Activated T-cell treated with anti-CD3 and anti-CD28 coated beads, Interleukin-2, amount 50 U/mL, for 72 hours (primary cell): ENCODE data around the gene LITAF. TPM values are rescaled to one million over a fixed set of nuclear protein-coding genes. Genes with fewer than 3 reads are reported as not detected.
"Not testable (repeated sequence)": the region's sequence is repeated elsewhere in the genome, so short reads cannot be mapped to it uniquely, and the experiment has no call there.

Experiments
- ATAC-seq, 2 donors: fragments of 150-1000 bp; cut with Tn5 transposase; replicated peaks in 1 of 2; 2 replicates each; pipeline ENCODE4 v1.10.0; 2021; ENCODE audit warnings: moderate library complexity in 2 of 2, mild to moderate bottlenecking in 1 of 2
- DNase-seq, 2 donors: peaks; one replicate each; pipeline ENCODE4 v3.0.0; 2021 to 2022; ENCODE audit warnings: mixed read lengths in 1 of 2
- H3K27ac Mint-ChIP-seq: one replicate; pipeline ENCODE4 v1.8.0; 2022; ENCODE audit warnings: mild to moderate bottlenecking, moderate library complexity, mixed read lengths
- H3K27me3 Mint-ChIP-seq: one replicate; pipeline ENCODE4 v1.8.0; 2022; ENCODE audit warnings: low read depth, mixed read lengths
- H3K36me3 Mint-ChIP-seq, 2 donors: one replicate each; pipeline ENCODE4 v1.8.0; 2022; ENCODE audit warnings: mixed read lengths in 2 of 2, mild to moderate bottlenecking in 1 of 2; ENCODE audit not compliant: insufficient read depth in 2 of 2
- H3K4me1 Mint-ChIP-seq: one replicate; pipeline ENCODE4 v1.8.0; 2022; ENCODE audit warnings: low read depth, mixed read lengths
- H3K4me3 Mint-ChIP-seq, 2 donors: one replicate each; pipeline ENCODE4 v1.8.0; 2022; ENCODE audit warnings: mild to moderate bottlenecking in 2 of 2, mixed read lengths in 2 of 2, moderate library complexity in 2 of 2
- H3K9me3 Mint-ChIP-seq, 2 donors: one replicate each; pipeline ENCODE4 v1.8.0; 2022; ENCODE audit warnings: mixed read lengths in 2 of 2
- total RNA-seq, 2 donors: library from RNA; stranded (reverse); gene quantifications; one replicate each; pipeline ENCODE4 v1.2.3, GENCODE V29; 2022

LITAF gene
- total RNA-seq, 2 donors from 2014 or later = 110 to 137 TPM

DNA sequence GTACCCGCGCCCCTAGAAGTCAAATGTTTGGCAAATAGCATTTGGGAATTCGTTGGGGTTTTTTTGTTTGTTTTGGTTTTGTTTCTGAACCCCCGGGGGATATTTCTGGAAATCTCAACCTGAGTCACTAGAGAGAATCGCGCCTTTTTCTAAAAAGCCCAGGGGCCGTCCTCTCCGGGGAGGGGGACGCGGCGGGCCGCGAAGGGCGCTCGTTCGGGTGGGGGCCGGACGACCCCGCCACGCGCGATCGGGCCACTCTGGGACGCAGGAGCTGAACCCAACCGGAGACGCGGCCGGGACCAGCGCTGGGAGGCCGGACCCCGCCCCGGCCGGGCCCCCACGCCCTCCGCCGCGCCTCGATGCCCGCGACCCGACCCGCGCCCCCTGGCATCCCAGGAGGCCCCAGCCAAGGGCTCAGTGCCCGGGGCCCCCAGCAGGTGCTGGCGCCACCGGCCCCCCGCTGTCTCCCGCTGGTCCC, 302 bp downstream of the LITAF start:
- Mint-ChIP-seq H3K4me1 (peaks cover 40% of the 10 kb centered on the region), H3K4me3 (peak overlapping the region; percentile 89 to 93)

DNA sequence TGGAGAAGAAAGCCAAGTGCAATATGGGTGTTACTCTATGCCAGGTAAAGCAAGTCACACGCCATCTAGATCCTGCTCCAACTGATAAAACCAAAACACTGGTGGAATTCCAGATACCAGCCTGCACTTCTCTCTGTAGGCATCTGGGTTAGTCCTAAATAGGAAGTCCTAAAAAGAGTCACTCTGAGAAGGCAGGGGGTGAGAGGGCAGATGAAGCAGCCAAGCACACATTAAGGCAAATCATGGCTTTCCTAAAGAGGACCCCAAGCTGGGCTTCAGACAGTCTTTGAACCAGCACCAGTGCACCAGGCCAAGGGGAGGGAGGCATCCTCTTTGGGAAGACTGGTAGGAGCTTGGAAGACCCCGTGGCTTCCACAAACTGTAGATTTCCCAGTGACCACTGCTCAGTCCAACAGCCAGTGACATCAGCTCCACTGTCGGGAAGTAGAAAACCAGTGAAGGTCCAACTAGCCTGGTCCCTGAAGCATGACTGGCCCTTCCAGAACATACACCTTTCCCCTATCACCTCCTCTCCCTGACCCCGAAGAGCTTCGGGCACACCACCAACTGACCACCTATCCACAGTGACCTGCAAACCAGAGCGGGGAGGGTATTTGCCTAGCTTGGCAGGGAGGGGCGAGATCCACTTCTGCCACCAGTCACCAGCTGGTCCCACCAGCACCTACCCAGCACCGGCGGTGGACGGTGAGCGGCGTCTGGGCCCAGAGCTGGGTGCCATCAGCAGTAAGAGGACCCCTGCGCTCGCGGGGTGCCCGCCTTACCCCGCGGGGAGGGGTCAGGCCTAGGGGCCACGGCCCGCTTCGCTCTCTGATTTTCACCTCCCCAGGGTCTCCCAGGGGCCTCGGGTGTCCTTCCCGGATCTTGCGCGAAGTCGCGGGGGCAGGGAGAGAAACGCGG, 1.0 kb downstream of the LITAF start:
- Mint-ChIP-seq H3K4me1 (peaks cover 47% of the 10 kb centered on the region), H3K27me3 (no peaks in the 10 kb centered on the region), H3K36me3 (peaks cover 9 to 17% of the 10 kb centered on the region in 2 donors), H3K4me3 (peak overlapping the region; percentile 89 to 93), H3K9me3 (no peaks in the 10 kb centered on the region), H3K27ac (peak overlapping the region; percentile 65)
- peak; percentile 29 to 48 for DNase-seq
- ATAC-seq = peak; percentile 10 to 15

More for the DNA sequence above, 302 bp downstream of the LITAF start:
- Mint-ChIP-seq H3K9me3 (no peaks in the 10 kb centered on the region), H3K27ac (peak overlapping the region; percentile 65), H3K36me3 (peaks cover 7 to 10% of the 10 kb centered on the region in 2 donors), H3K27me3 (no peaks in the 10 kb centered on the region)
- DNase-seq = peak in 1 of 2 donors; percentile 14
- peak in 1 of 2 donors; percentile 27 for ATAC-seq

DNA sequence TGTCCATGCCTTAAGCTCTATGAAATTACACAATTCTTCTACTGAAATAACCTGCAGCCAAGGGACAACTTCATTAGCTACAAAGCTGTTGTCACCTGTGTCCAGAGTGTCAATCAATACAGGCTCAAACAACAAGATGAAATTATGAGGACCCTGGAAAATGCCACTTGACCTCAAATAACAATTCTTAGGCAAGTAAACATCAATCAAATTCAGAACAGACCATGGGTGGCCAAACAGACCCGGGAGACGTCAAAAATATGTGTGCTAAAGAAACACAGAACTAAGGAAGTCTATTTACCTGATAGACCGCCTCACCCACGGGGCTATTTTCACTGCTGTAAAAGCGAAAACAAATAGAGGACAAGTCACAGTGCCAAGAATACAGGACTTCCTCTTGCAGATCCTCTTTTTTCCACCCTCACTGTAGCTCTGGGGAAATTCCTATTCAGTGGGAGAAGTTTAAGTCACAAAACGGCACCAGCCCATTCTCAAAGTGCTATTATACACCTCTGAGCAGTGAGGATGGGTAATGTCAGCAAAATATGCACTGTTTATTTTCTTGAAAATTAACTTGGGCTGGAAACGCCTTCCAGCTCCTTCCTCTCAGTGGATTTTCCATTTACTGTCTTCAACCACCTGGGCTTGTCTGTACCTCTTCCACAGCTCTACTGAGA, 2.7 kb downstream of the LITAF start:
- H3K4me3 Mint-ChIP-seq = peak overlapping the region; percentile 89 to 93
- peaks cover 9 to 23% of the 10 kb centered on the region in 2 donors for H3K36me3 Mint-ChIP-seq
- ATAC-seq = no peak
- peaks cover 62% of the 10 kb centered on the region for H3K4me1 Mint-ChIP-seq
- peak overlapping the region; percentile 65 for H3K27ac Mint-ChIP-seq
- DNase-seq = peak in 1 of 2 donors; percentile 16
- no peaks in the 10 kb centered on the region for H3K9me3 Mint-ChIP-seq
- no peaks in the 10 kb centered on the region for H3K27me3 Mint-ChIP-seq

DNA sequence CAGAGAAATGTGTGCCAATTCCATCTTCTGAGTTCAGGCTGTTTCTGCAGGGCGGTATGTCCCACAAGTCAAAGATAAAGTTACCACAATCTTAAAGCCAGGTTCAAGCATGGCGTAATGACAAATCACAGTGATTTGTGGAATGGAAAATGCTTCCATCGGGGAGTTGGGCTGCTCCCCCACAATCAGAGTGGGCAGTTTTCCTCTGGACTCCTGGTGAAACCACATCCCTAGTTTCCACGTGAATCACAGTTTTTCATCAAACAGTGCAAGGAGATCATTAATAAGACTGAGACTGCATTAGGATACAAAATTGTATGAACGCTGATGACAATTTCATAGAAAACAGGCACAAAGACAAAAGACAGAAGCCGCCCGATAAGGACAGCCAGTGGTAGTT, 3.6 kb downstream of the LITAF start:
- DNase-seq (no peak), ATAC-seq (no peak)
- Mint-ChIP-seq H3K4me3 (peak overlapping the region; percentile 83 to 89), H3K9me3 (no peaks in the 10 kb centered on the region), H3K27ac (peak overlapping the region; percentile 97), H3K36me3 (peaks cover 12 to 25% of the 10 kb centered on the region in 2 donors), H3K4me1 (peaks cover 71% of the 10 kb centered on the region), H3K27me3 (no peaks in the 10 kb centered on the region)

DNA sequence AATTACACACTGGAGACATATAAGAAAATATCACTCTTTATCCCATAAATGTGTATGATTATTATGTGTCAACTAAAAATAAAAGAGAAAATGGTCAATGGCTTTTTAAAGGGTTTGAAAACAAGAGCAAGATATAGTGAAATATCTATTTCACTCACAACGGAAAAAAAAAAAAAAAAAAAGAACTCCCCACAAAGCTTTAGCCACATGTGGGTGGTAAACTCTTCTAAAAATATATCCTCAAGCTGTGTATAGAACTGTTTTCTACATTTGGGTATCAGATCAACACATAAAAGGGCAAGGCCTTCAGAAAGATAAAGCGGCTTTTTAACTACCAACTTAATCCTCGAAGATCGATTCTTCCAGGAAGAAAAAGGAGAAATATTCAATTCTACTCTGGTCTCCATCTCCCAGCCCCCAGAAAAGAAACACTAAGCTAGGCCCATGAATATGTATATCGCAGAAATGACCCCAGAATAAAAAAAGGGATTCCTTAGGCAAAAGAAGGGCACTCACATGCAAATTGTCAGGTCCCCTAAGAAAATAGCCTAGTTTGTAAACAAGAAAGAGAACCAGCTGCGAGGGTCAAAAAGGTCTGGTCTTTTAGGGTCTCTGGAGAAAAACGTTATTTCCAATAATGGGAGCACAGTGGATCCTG, 4.4 kb downstream of the LITAF start:
- Mint-ChIP-seq H3K4me1 (peaks cover 80% of the 10 kb centered on the region), H3K27ac (peak overlapping the region; percentile 97), H3K27me3 (no peaks in the 10 kb centered on the region), H3K9me3 (no peaks in the 10 kb centered on the region), H3K36me3 (peaks cover 11 to 27% of the 10 kb centered on the region in 2 donors), H3K4me3 (peak overlapping the region; percentile 83 to 89)
- ATAC-seq (peak; percentile 6 to 36), DNase-seq (no peak)

DNA sequence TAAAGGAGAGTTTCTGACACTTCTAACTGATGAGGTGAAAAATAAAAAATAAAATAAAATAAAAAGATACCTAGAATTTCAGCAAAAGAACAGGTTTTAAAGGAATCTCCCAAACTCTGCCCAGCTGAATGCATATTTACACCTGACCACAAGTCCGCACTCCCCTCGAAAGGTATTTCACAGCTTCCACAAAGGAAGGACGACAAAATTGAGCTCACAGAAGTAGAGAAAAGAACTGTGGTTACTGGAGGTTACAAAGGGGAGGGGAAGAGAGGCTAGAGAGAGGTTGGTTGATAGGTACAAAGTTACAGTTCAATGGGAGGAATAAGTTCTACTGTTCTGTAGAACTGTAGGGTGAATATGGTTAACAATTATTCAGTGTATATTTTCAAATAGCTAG, 5.0 kb downstream of the LITAF start:
- Mint-ChIP-seq H3K4me1 (peaks cover 86% of the 10 kb centered on the region), H3K27me3 (no peaks in the 10 kb centered on the region), H3K27ac (peak overlapping the region; percentile 97), H3K4me3 (peak overlapping the region; percentile 83 to 89), H3K9me3 (no peaks in the 10 kb centered on the region), H3K36me3 (peaks cover 12 to 29% of the 10 kb centered on the region in 2 donors)
- ATAC-seq (peak in 1 of 2 donors; percentile 6), DNase-seq (no peak)

DNA sequence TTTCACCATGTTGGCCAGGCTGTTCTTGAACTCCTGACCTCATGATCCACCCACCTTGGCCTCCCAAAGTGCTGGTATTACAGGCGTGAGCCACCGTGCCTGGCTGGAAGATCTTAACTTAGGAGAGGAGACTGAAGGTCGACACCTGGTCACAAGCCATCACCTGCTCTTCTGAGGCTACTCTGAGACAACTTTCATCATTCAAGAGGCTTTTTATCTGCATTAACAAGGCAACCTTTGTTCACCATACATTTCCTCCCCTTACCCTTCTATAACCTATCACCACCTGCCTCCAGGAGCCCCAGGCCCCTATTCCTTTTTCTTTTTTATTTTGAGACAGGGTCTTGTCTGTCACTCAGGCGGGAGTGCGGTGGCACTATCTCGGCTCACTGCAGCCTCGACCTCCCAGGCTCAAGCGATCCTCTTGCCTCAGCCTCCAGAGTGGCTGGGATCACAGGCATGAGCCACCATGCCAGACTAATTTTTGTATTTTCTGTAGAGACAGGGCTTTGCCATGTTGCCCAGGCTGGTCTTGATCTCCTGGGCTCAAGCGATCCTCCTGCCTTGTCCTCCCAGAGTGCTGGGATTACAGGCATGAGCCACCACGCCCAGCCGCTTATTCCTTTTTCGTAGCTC, 6.2 kb downstream of the LITAF start:
- Mint-ChIP-seq H3K27me3 (no peaks in the 10 kb centered on the region), H3K36me3 (peaks cover 9 to 26% of the 10 kb centered on the region in 2 donors), H3K4me3 (peak overlapping the region; percentile 72 to 89), H3K4me1 (peaks cover 92% of the 10 kb centered on the region), H3K27ac (peak overlapping the region; percentile 83), H3K9me3 (no peaks in the 10 kb centered on the region)
- ATAC-seq = no peak
- no peak for DNase-seq

DNA sequence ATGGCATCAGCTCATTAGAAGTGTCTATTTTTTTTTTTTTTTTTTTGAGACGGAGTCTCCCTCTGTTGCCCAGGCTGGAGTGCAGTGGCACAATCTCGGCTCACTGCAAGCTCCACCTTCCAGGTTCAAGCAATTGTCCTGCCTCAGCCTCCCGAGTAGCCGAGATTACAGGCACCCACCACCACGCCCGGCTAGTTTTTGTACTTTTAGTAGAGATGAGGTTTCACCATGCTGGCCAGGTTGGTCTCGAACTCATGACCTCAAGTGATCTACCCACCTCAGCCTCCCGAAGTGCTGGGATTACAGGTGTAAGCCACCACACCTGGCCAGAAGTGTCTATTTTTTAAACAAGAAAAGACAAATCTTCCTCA, 9.4 kb downstream of the LITAF start:
- H3K27ac Mint-ChIP-seq, H3K9me3 Mint-ChIP-seq, H3K4me3 Mint-ChIP-seq, DNase-seq, ATAC-seq, H3K27me3 Mint-ChIP-seq: not testable (repeated sequence)
- peaks cover 87% of the 10 kb centered on the region for H3K4me1 Mint-ChIP-seq
- peaks cover 9 to 31% of the 10 kb centered on the region in 2 donors for H3K36me3 Mint-ChIP-seq

DNA sequence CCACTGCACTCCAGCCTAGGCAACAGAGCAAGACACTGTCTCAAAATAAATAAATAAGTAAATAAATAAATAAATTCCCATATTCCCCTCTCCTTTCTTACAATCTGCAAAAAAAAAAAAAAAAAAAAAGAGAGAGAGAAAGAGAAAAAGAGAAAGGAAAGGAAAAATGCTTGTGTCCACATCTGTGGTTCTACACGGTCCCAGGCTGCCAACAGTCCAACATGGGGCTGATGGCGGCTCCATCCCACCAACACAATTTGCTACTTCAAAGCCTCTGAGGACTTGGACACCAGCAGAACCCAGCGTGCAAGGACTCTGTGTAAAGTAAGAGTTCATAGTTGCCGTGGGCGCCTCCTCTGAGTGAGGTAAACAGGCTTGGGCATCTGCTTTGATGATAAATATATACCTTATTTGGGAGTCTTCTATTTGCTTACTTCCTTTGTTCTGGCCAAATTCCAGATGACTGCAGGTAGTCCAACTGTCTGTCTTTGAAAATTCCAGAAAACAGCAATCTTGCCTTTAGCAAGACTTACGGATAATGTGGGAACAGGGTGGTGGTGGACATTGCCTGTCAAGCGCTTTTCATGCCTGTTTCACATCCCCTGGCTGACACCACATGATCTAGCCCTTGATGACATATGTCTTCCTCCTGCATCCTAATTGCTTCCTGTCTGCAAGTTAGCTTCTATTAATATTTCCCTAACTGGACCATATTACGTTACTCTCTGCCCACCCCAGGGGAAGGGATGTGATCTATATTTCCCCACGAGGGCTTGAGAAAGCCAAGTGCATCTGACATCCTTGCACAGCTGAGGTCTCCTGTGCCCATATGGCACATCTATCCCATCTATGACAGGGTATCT, 10.1 kb downstream of the LITAF start:
- H3K36me3 Mint-ChIP-seq = peaks cover 12 to 33% of the 10 kb centered on the region in 2 donors
- peaks cover 87% of the 10 kb centered on the region for H3K4me1 Mint-ChIP-seq

DNA sequence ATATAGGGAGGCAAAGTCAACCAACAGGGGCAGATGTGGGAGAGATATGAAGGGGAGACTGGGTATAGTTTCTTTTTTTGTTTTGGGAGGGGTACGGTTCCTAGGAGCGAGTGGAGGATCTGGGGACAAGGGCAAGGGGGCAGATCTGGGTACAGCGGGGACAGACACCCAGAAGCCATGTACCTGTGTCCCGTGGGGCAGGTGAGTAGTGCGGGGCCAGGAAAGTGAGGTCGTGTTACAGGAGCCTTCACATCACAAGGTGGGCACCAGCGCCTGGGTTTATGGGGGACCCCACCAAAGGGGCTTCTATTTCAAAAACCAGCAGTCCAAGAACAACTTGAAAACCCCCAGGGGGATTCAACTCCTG, 11.5 kb downstream of the LITAF start:
- Mint-ChIP-seq H3K36me3 (peaks cover 10 to 25% of the 10 kb centered on the region in 2 donors), H3K9me3 (no peaks in the 10 kb centered on the region), H3K4me3 (peak overlapping the region; percentile 38 to 71), H3K27me3 (no peaks in the 10 kb centered on the region), H3K4me1 (peaks cover 86% of the 10 kb centered on the region), H3K27ac (peak overlapping the region; percentile 84)
- DNase-seq = no peak
- ATAC-seq = peak in 1 of 2 donors; percentile 14

More for the DNA sequence above, 10.1 kb downstream of the LITAF start:
- no peak overlapping the region for H3K27ac Mint-ChIP-seq
- no peak for DNase-seq
- peak overlapping the region; percentile 35 to 39 for H3K4me3 Mint-ChIP-seq
- no peak for ATAC-seq
- H3K27me3 Mint-ChIP-seq = no peaks in the 10 kb centered on the region
- H3K9me3 Mint-ChIP-seq = no peaks in the 10 kb centered on the region

DNA sequence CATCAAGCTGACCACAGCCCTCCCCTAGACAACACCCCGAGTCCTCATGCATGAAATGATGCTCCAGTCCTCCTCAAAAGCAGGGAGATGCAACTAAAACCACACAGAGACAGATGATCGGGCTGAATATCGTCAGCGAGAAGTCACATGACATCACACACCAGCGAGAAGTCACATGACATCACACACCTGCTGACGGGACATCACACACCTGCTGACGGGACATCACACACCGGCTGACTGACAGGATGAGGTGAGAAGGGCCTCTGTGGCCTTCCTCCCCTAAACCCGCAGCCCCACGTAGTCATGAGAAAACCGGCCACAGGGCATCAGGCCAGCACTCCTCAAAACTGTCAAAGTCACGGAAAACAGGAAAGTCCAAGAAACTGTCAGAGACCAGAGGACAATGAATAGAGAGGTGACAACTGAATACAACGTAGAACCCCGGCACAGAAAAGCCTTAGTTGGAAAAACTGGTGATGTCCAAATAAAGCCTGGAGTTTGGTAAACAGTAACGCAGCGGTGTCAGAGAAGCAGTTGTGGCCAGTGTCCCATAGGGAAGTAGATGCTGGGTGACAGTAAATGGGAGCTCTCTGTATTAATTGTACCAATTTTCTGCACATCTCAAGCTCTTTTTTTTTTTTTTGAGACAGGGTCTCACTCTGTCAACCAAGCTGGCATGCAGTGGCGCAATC, 14.3 kb downstream of the LITAF start:
- peaks cover 66% of the 10 kb centered on the region for H3K4me1 Mint-ChIP-seq
- H3K36me3 Mint-ChIP-seq = peaks cover 10 to 18% of the 10 kb centered on the region in 2 donors
- no peaks in the 10 kb centered on the region for H3K9me3 Mint-ChIP-seq
- ATAC-seq (peak; percentile 31 to 69), DNase-seq (peak; percentile 21 to 44)
- peak overlapping the region; percentile 64 for H3K27ac Mint-ChIP-seq
- no peaks in the 10 kb centered on the region for H3K27me3 Mint-ChIP-seq
- peak overlapping the region; percentile 31 to 50 for H3K4me3 Mint-ChIP-seq
